Liver (tissue), 9 donors: ENCODE results near the gene GTF2H1. TPM values are rescaled to one million over a fixed set of nuclear protein-coding genes. Genes with fewer than 3 reads are reported as not detected.

Experiments
- DNase-seq: peaks from one replicate; pipeline ENCODE4 v3.0.0-alpha.2; 2017; ENCODE audit warnings: low spot score
- H3K27ac ChIP-seq, 2 donors: one replicate each; pipeline ENCODE4 v1.7.0; 2013; ENCODE audit warnings: inconsistent platforms in 2 of 2, low read length in 2 of 2, control low read depth in 1 of 2, low read depth in 1 of 2, mild to moderate bottlenecking in 1 of 2
- H3K27me3 ChIP-seq, 4 donors: one replicate each; pipeline versions ENCODE4 v1.6.1 to v1.7.0; 2013; ENCODE audit warnings: low read length in 3 of 4, inconsistent platforms in 1 of 4, mild to moderate bottlenecking in 1 of 4, moderate library complexity in 1 of 4; ENCODE audit not compliant: control insufficient read depth in 4 of 4, insufficient read depth in 4 of 4
- H3K36me3 ChIP-seq, 4 donors: one replicate each; pipeline versions ENCODE4 v1.6.1 to v1.7.0; 2013; ENCODE audit warnings: low read length in 3 of 4, mild to moderate bottlenecking in 3 of 4, low read depth in 1 of 4, moderate library complexity in 1 of 4; ENCODE audit not compliant: control insufficient read depth in 4 of 4, insufficient read depth in 3 of 4
- H3K4me1 ChIP-seq, 4 donors: one replicate each; pipeline versions ENCODE4 v1.6.1 to v1.7.0; 2013; ENCODE audit warnings: low read length in 3 of 4, mild to moderate bottlenecking in 3 of 4, moderate library complexity in 1 of 4; ENCODE audit not compliant: control insufficient read depth in 4 of 4, insufficient read depth in 4 of 4
- H3K4me3 ChIP-seq, 3 donors: one replicate each; pipeline versions ENCODE4 v1.6.1 to v1.7.0; 2013; ENCODE audit warnings: low read length in 3 of 3, control low read depth in 1 of 3, low read depth in 1 of 3, mild to moderate bottlenecking in 1 of 3
- H3K9ac ChIP-seq, 2 donors: one replicate each; pipeline ENCODE4 v1.7.0; 2013; ENCODE audit warnings: low read length in 2 of 2, mild to moderate bottlenecking in 2 of 2, moderate library complexity in 2 of 2, control low read depth in 1 of 2, low read depth in 1 of 2
- H3K9me3 ChIP-seq, 4 donors: one replicate each; pipeline versions ENCODE4 v1.6.1 to v1.7.0; 2013; ENCODE audit warnings: low read length in 3 of 4; ENCODE audit not compliant: control insufficient read depth in 4 of 4
- ATF3 ChIP-seq: IDR thresholded peaks from 2 replicates; pipeline ENCODE4 v1.6.1; 2016; ENCODE audit warnings: antibody characterized with exemption
- EGR1 ChIP-seq, 2 donors: IDR thresholded peaks; 2 replicates each; pipeline ENCODE4 v1.6.1; 2016 to 2018; ENCODE audit warnings: antibody characterized with exemption in 2 of 2, low read depth in 2 of 2
- FOXA1 ChIP-seq: IDR thresholded peaks from 2 replicates; pipeline ENCODE4 v1.6.1; 2016; ENCODE audit warnings: antibody characterized with exemption
- FOXA2 ChIP-seq: IDR thresholded peaks from 2 replicates; pipeline ENCODE4 v1.6.1; 2016; ENCODE audit warnings: antibody characterized with exemption
- GABPA ChIP-seq, 2 donors: IDR thresholded peaks in 1 of 2; conservative IDR thresholded peaks in 1 of 2; 2 replicates each; pipeline ENCODE4 v1.6.1; 2016; ENCODE audit warnings: antibody characterized with exemption in 2 of 2, mild to moderate bottlenecking in 1 of 2, moderate library complexity in 1 of 2
- HNF4A ChIP-seq, 2 donors: conservative IDR thresholded peaks; 2 replicates each; pipeline ENCODE4 v1.6.1; 2016; ENCODE audit warnings: antibody characterized with exemption in 2 of 2, mild to moderate bottlenecking in 2 of 2
- HNF4G ChIP-seq: IDR thresholded peaks from 2 replicates; pipeline ENCODE4 v1.6.1; 2016; ENCODE audit warnings: antibody characterized with exemption
- JUND ChIP-seq, 2 donors: IDR thresholded peaks; 2 replicates each; pipeline ENCODE4 v1.6.1; 2016; ENCODE audit warnings: antibody characterized with exemption in 2 of 2
- MAX ChIP-seq: IDR thresholded peaks from 2 replicates; pipeline ENCODE4 v1.6.1; 2016; ENCODE audit warnings: antibody characterized with exemption
- NR2F2 ChIP-seq: IDR thresholded peaks from 2 replicates; pipeline ENCODE4 v1.6.1; 2016; ENCODE audit warnings: antibody characterized with exemption
- RXRA ChIP-seq, 2 donors: IDR thresholded peaks; 2 replicates each; pipeline ENCODE4 v1.6.1; 2017 to 2018; ENCODE audit warnings: antibody characterized with exemption in 2 of 2, mild to moderate bottlenecking in 1 of 2
- SP1 ChIP-seq: IDR thresholded peaks from 2 replicates; pipeline ENCODE4 v1.6.1; 2018; ENCODE audit warnings: antibody characterized with exemption, mild to moderate bottlenecking
- TAF1 ChIP-seq: conservative IDR thresholded peaks from 2 replicates; pipeline ENCODE4 v1.6.1; 2016; ENCODE audit warnings: antibody characterized with exemption, mild to moderate bottlenecking
- YY1 ChIP-seq: IDR thresholded peaks from 2 replicates; pipeline ENCODE4 v1.6.1; 2016; ENCODE audit warnings: antibody characterized with exemption, mild to moderate bottlenecking
- WGBS: extraction: QIAGEN DNeasy Blood & Tissue Kit; methylation state at CpG from one replicate; pipeline ENCODE4 v1.1.7; 2013; 5-methylcytosine and 5-hydroxymethylcytosine counted together
- polyA plus RNA-seq, 2 donors: library from polyadenylated mRNA; stranded (reverse) in 1 of 2; unstranded in 1 of 2; fragments of 200-250 nt in 1 of 2; fragments of >200 nt in 1 of 2; fragmentation: Nextera tagmentation in 1 of 2; extraction: Ambion mirVana in 1 of 2; gene quantifications; one replicate each; pipeline versions ENCODE4 v1.2.1 to v1.2.3, GENCODE V29; 2013 to 2015
- total RNA-seq, 2 donors: library from RNA; depleted of rRNA; stranded (reverse); fragments of >200 nt; gene quantifications; one replicate each; pipeline ENCODE4 v1.2.3, GENCODE V29; 2014
- TF ChIP-seq, protein P1 (sequence below): fragments of 150-350 bp; IDR thresholded peaks from 2 replicates; pipeline ENCODE4 v1.5.1; 2017; ENCODE audit warnings: improper control_type of control experiment, low read depth, low read length; ENCODE audit not compliant: missing input control
- TF ChIP-seq, protein P2 (sequence below): IDR thresholded peaks from 2 replicates; pipeline ENCODE4 v1.6.1; 2016; ENCODE audit warnings: antibody characterized with exemption
- donor health status: healthy.
- donor health status: healthy.
- donor health status: healthy.
- donor health status: healthy.
- donor health status: healthy.

Gene GTF2H1
- total and polyA plus RNA-seq, 4 donors: 11.9 to 37.7 (median 18.7) TPM

DNA sequence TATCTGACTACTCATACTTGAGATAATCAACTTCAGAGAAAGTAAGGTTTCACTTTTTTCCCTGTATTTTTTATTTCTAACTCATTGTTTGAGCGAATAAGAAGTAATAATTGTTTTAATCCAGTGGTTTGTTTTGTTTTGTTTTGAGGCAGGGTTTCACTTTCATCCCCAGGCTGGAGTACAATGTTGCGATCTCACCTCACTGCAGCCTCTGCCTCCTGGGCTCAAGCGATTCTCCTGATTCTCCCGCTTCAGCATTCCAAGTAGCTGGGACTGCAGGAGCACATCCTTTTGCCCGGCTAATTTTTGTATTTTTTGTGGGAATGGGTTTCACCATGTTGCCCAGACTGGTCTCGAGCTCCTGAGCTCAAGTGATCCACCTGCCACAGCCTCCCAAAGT is 8.6 kb downstream of the GTF2H1 start:
- Histone ChIP-seq H3K27me3 (no peaks in the 10 kb centered on the region), H3K9ac (no peak overlapping the region), H3K27ac (no peak overlapping the region), H3K36me3 (peaks cover 6 to 38% (median 22%) of the 10 kb centered on the region in 4 donors), H3K9me3 (no peaks in the 10 kb centered on the region), H3K4me3 (no peak overlapping the region), H3K4me1 (no peaks in the 10 kb centered on the region)
- DNase-seq: no peak
- TF ChIP-seq JUND (IDR thresholded peaks at IDR 0.05): no peak
- 95% methylated on average over 6 of the region's 6 CpGs for WGBS

DNA sequence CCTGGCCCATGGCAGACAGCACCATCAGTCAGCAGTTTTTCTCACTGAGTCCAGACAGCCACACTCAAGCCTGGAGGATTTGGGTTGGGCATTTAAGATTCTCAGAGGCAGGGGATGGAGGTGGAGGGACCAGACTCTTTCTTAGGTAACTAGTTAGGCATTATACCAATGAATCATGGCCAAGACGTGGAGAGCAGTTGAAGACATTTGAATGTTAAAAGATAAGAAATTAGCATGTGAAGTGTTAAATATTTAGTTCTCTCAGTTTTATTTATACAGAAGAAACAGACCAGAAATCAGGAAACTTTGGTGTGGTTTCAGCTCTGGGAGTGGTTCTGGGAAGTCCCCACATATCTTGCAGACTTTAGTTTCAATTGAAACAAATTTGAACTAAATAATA is 9.9 kb downstream of the GTF2H1 start:
- Histone ChIP-seq H3K4me1 (no peaks in the 10 kb centered on the region), H3K36me3 (peaks cover 12 to 49% (median 32%) of the 10 kb centered on the region in 4 donors), H3K4me3 (no peak overlapping the region), H3K9me3 (no peaks in the 10 kb centered on the region), H3K27me3 (no peaks in the 10 kb centered on the region), H3K27ac (no peak overlapping the region), H3K9ac (no peak overlapping the region)
- DNase-seq: no peak
- no peak for TF ChIP-seq ATF3
- 82% methylated on average over 1 of the region's 1 CpG for WGBS

DNA sequence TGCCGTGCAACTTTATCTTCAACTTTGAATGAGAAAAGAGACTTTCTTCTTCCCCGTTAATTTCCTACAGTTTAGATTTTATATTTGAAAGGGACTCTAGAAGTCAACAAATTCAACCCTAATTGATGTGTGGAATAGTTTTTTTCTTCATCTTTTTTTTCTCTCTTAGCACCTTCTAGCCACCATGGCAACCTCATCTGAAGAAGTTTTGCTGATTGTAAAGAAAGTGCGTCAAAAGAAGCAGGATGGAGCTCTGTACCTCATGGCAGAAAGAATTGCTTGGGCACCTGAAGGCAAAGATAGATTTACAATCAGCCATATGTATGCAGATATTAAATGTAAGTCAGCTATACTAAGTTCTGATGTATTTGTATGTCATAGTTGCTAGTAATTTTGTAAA is 10.5 kb downstream of the GTF2H1 start:
- WGBS: 91% methylated on average over 3 of the region's 3 CpGs
- Histone ChIP-seq H3K4me3 (no peak overlapping the region), H3K9me3 (no peaks in the 10 kb centered on the region), H3K9ac (no peak overlapping the region), H3K27ac (no peak overlapping the region), H3K27me3 (no peaks in the 10 kb centered on the region), H3K36me3 (peaks cover 12 to 53% (median 34%) of the 10 kb centered on the region in 4 donors), H3K4me1 (no peaks in the 10 kb centered on the region)
- no peak for DNase-seq
- TF ChIP-seq NR2F2 (no peak), FOXA2 (no peak)

DNA sequence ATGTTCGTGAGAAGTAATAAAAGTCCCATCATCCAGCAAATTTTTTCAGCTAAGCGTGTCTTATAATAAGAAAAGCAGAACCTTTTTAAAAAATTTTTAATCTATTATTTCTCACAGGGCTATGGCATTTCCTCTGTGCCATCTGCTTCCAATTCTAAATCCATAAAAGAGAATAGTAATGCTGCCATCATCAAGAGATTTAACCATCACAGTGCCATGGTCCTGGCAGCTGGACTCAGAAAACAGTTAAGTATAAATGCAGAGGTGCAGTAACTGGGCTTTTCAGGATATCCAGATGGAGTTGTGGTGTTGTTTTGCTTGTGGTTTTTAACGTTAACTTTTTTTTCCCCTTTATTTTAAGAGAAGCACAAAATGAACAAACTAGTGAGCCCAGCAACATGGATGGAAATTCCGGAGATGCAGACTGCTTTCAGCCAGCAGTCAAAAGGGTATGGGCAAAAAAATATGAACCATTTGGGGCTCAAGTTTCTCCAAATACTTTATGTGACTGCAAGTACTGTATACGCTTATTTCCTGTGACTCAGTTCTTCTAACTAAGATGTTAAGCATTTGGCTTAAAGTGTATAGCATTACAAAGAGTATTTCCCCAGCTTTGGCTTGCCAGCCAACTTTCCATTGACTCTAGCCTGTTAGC is 25.2 kb downstream of the GTF2H1 start:
- H3K36me3 ChIP-seq: peaks cover 9 to 56% (median 26%) of the 10 kb centered on the region in 4 donors
- DNase-seq: no peak
- H3K4me1 ChIP-seq: no peaks in the 10 kb centered on the region
- no peak overlapping the region for H3K4me3 ChIP-seq
- H3K9me3 ChIP-seq: no peaks in the 10 kb centered on the region
- H3K27me3 ChIP-seq: no peaks in the 10 kb centered on the region
- H3K27ac ChIP-seq: no peak overlapping the region
- no peak overlapping the region for H3K9ac ChIP-seq
- WGBS: 93% methylated on average over 5 of the region's 5 CpGs
- TF ChIP-seq SP1: no peak
- TF ChIP-seq, protein P1, sequence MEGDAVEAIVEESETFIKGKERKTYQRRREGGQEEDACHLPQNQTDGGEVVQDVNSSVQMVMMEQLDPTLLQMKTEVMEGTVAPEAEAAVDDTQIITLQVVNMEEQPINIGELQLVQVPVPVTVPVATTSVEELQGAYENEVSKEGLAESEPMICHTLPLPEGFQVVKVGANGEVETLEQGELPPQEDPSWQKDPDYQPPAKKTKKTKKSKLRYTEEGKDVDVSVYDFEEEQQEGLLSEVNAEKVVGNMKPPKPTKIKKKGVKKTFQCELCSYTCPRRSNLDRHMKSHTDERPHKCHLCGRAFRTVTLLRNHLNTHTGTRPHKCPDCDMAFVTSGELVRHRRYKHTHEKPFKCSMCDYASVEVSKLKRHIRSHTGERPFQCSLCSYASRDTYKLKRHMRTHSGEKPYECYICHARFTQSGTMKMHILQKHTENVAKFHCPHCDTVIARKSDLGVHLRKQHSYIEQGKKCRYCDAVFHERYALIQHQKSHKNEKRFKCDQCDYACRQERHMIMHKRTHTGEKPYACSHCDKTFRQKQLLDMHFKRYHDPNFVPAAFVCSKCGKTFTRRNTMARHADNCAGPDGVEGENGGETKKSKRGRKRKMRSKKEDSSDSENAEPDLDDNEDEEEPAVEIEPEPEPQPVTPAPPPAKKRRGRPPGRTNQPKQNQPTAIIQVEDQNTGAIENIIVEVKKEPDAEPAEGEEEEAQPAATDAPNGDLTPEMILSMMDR: no peak
- TF ChIP-seq HNF4G: no peak
- TF ChIP-seq MAX: no peak
- no peak for TF ChIP-seq HNF4A (conservative IDR thresholded peaks at IDR 0.05)
- no peak for TF ChIP-seq ATF3
- no peak for TF ChIP-seq FOXA2
- TF ChIP-seq EGR1 (IDR thresholded peaks at IDR 0.05; ENCODE audit: low read depth in 2 of 2): no peak
- TF ChIP-seq GABPA (IDR thresholded peaks at IDR 0.05 in 1 of 2, conservative IDR thresholded peaks at IDR 0.05 in 1 of 2): no peak
- no peak for TF ChIP-seq NR2F2
- no peak for TF ChIP-seq FOXA1
- TF ChIP-seq, protein P2, sequence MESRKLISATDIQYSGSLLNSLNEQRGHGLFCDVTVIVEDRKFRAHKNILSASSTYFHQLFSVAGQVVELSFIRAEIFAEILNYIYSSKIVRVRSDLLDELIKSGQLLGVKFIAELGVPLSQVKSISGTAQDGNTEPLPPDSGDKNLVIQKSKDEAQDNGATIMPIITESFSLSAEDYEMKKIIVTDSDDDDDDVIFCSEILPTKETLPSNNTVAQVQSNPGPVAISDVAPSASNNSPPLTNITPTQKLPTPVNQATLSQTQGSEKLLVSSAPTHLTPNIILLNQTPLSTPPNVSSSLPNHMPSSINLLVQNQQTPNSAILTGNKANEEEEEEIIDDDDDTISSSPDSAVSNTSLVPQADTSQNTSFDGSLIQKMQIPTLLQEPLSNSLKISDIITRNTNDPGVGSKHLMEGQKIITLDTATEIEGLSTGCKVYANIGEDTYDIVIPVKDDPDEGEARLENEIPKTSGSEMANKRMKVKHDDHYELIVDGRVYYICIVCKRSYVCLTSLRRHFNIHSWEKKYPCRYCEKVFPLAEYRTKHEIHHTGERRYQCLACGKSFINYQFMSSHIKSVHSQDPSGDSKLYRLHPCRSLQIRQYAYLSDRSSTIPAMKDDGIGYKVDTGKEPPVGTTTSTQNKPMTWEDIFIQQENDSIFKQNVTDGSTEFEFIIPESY: no peak
- TF ChIP-seq TAF1: no peak
- no peak for TF ChIP-seq YY1
- no peak for TF ChIP-seq RXRA (IDR thresholded peaks at IDR 0.05)
- TF ChIP-seq JUND (IDR thresholded peaks at IDR 0.05): no peak
